Esophagus muscularis mucosa (tissue), 4 donors: ENCODE data around the gene ATP11C. TPM values are rescaled to one million over a fixed set of nuclear protein-coding genes. Genes with fewer than 3 reads are reported as not detected.

Experiments used
- DNase-seq: peaks from one replicate; pipeline ENCODE4 v3.0.0-alpha.2; 2017; ENCODE audit errors: extremely low spot score
- H3K27ac ChIP-seq, 4 donors: fragments of 200-600 bp; sonication (generic); replicated peaks in 1 of 4; 1 replicate in 3 of 4; 2 replicates in 1 of 4; pipeline ENCODE4 v1.5.1; 2016 to 2019; ENCODE audit warnings: mild to moderate bottlenecking in 1 of 4
- H3K27me3 ChIP-seq, 4 donors: fragments of 200-600 bp; sonication (generic); one replicate each; pipeline versions ENCODE4 v1.5.1 to v1.6.0; 2016 to 2019
- H3K36me3 ChIP-seq, 4 donors: fragments of 200-600 bp; sonication (generic); one replicate each; pipeline ENCODE4 v1.5.1; 2016 to 2019
- H3K4me1 ChIP-seq, 4 donors: fragments of 200-600 bp; sonication (generic); one replicate each; pipeline ENCODE4 v1.5.1; 2016 to 2019
- H3K4me3 ChIP-seq, 4 donors: fragments of 200-600 bp; sonication (generic); 1 replicate in 2 of 4; 2 replicates in 2 of 4; pipeline ENCODE4 v1.5.1; 2016 to 2019; ENCODE audit warnings: mild to moderate bottlenecking in 4 of 4, moderate library complexity in 1 of 4
- H3K9me3 ChIP-seq, 4 donors: fragments of 200-600 bp; sonication (generic); 1 replicate in 3 of 4; 2 replicates in 1 of 4; pipeline ENCODE4 v1.5.1; 2016 to 2019
- CTCF ChIP-seq, 3 experiments: fragments of 200-600 bp in 2 of 3; fragments of 450-650 bp in 1 of 3; sonication (generic) in 2 of 3; IDR thresholded peaks; one replicate each; pipeline ENCODE4 v1.5.1; 2017 to 2019; ENCODE audit warnings: antibody characterized with exemption in 3 of 3, mild to moderate bottlenecking in 2 of 3, moderate library complexity in 1 of 3
- EP300 ChIP-seq: sonication (generic); formaldehyde crosslinking; IDR thresholded peaks from one replicate; pipeline ENCODE4 v1.6.1; 2017; ENCODE audit warnings: antibody characterized with exemption
- POLR2A ChIP-seq: fragments of 450-650 bp; IDR thresholded peaks from one replicate; pipeline ENCODE4 v1.6.1; 2017; ENCODE audit warnings: antibody characterized with exemption, moderate library complexity, mild to moderate bottlenecking, low read depth
- POLR2AphosphoS5 ChIP-seq, 2 donors: sonication (generic); formaldehyde crosslinking; IDR thresholded peaks; one replicate each; pipeline ENCODE4 v1.6.1; 2017; ENCODE audit warnings: antibody characterized with exemption in 2 of 2
- WGBS: methylation state at CpG from one replicate; pipeline ENCODE4 v1.1.5; 2018; 5-methylcytosine and 5-hydroxymethylcytosine counted together
- intact Hi-C: fragments of 100-400 bp; cut with DNase I; formaldehyde crosslinking; loops from one replicate; pipeline ENCODE4 v1.15.1; 2023
- total RNA-seq, 4 donors: library from RNA; depleted of rRNA; stranded (reverse); fragments of >200 nt; gene quantifications; one replicate each; pipeline versions ENCODE4 v1.1.0 to v1.2.1, GENCODE V29; 2016

ATP11C gene
- total RNA-seq, 4 donors from 2014 or later: 17.9 to 29.2 (median 22.4) TPM

- H3K4me1 ChIP-seq: peaks cover 0 to 19% (median 14%) of the 10 kb centered on the region in 4 donors
- H3K27ac ChIP-seq: peak overlapping the region; percentile 94 to 98 (median 96)
- TF ChIP-seq POLR2AphosphoS5 (IDR thresholded peaks at IDR 0.05) (no peak), POLR2A (no peak), EP300 (no peak), CTCF (IDR thresholded peaks at IDR 0.05) (no peak)
- H3K36me3 ChIP-seq: no peaks in the 10 kb centered on the region
- no peaks in the 10 kb centered on the region for H3K27me3 ChIP-seq
- peak overlapping the region; percentile 69 to 87 (median 82) for H3K4me3 ChIP-seq
- no peaks in the 10 kb centered on the region for H3K9me3 ChIP-seq
- WGBS: 64% methylated on average over 15 of the region's 15 CpGs
- DNase-seq: no peak
- intact Hi-C loops: no loop called here
Observed at GRCh38 chrX:139933904-139934303, 1.1 kb upstream of the ATP11C start.

- no peak for DNase-seq
- Histone ChIP-seq H3K9me3 (no peaks in the 10 kb centered on the region), H3K4me3 (peak overlapping the region; percentile 69 to 87 (median 82)), H3K27ac (peak overlapping the region; percentile 94 to 98 (median 96)), H3K27me3 (no peaks in the 10 kb centered on the region), H3K4me1 (peaks cover 0 to 19% (median 14%) of the 10 kb centered on the region in 4 donors), H3K36me3 (no peaks in the 10 kb centered on the region)
- 24% methylated on average over 4 of the region's 109 CpGs for WGBS
- TF ChIP-seq POLR2AphosphoS5 (IDR thresholded peaks at IDR 0.05) (no peak), EP300 (no peak), POLR2A (no peak), CTCF (IDR thresholded peaks at IDR 0.05) (no peak)
- intact Hi-C loops: no loop called here
Observed at GRCh38 chrX:139932073-139932900, 566 bp downstream of the ATP11C start.

- Histone ChIP-seq H3K27ac (peak overlapping the region; percentile 94 to 98 (median 96)), H3K27me3 (no peaks in the 10 kb centered on the region), H3K4me1 (peaks cover 0 to 19% (median 14%) of the 10 kb centered on the region in 4 donors), H3K4me3 (peak overlapping the region; percentile 69 to 87 (median 82)), H3K36me3 (no peaks in the 10 kb centered on the region), H3K9me3 (no peaks in the 10 kb centered on the region)
- DNase-seq: no peak
- intact Hi-C loops: no loop called here
- WGBS: 36% methylated on average over 12 of the region's 33 CpGs
- no peak for TF ChIP-seq POLR2A
- no peak for TF ChIP-seq EP300
- no peak for TF ChIP-seq CTCF (IDR thresholded peaks at IDR 0.05)
- TF ChIP-seq POLR2AphosphoS5 (IDR thresholded peaks at IDR 0.05): no peak
Observed at GRCh38 chrX:139931646-139932072, 1.2 kb downstream of the ATP11C start.

- Histone ChIP-seq H3K27me3 (no peaks in the 10 kb centered on the region), H3K36me3 (no peaks in the 10 kb centered on the region), H3K9me3 (no peaks in the 10 kb centered on the region), H3K4me3 (peak overlapping the region; percentile 69 to 87 (median 82)), H3K27ac (peak overlapping the region; percentile 94 to 98 (median 96)), H3K4me1 (peaks cover 0 to 19% (median 14%) of the 10 kb centered on the region in 4 donors)
- DNase-seq: no peak
- TF ChIP-seq CTCF (IDR thresholded peaks at IDR 0.05): no peak
- TF ChIP-seq EP300: no peak
- no peak for TF ChIP-seq POLR2AphosphoS5 (IDR thresholded peaks at IDR 0.05)
- TF ChIP-seq POLR2A: no peak
- intact Hi-C loops: no loop called here
- WGBS: 28% methylated on average over 21 of the region's 27 CpGs
Observed at GRCh38 chrX:139930916-139931645, 1.8 kb downstream of the ATP11C start.
